NCI-H2196 treated with DMSO at 0.1 percent for 48 hours (cell line): ENCODE results near the gene GPR37.

Experiments used
- DNase-seq: peaks from one replicate; lab custom pipeline; 2025; ENCODE audit not compliant: unreplicated experiment; lab: John Stamatoyannopoulos, UW

GPR37 gene

GRCh38 chr7:124765401-124766352, at the start of gene GPR37:
Gene GPR37 (minus strand): TSS chr7:124765792. CDS start chr7:124764976, 816 bp downstream.
- DNase-seq = peak; percentile 50

GRCh38 chr7:124813994-124814798, 48.6 kb upstream of the GPR37 start:
- DNase-seq = no peak

- no peak for DNase-seq
Measured at GRCh38 chr7:124812764-124813163, 47.2 kb upstream of the GPR37 start.

GRCh38 chr7:124811341-124811740, 45.7 kb upstream of the GPR37 start:
- DNase-seq = no peak

GRCh38 chr7:124810605-124811004, 45.0 kb upstream of the GPR37 start:
- no peak for DNase-seq

- no peak for DNase-seq
Measured at GRCh38 chr7:124808206-124808605, 42.6 kb upstream of the GPR37 start.

GRCh38 chr7:124801330-124801895, 35.8 kb upstream of the GPR37 start:
- no peak for DNase-seq

GRCh38 chr7:124800386-124800785, 34.8 kb upstream of the GPR37 start:
- DNase-seq = no peak

- DNase-seq = no peak
Measured at GRCh38 chr7:124799448-124799847, 33.9 kb upstream of the GPR37 start.

- no peak for DNase-seq
Measured at GRCh38 chr7:124796771-124797170, 31.2 kb upstream of the GPR37 start.

- DNase-seq = no peak
Measured at GRCh38 chr7:124792696-124793095, 27.1 kb upstream of the GPR37 start.

- no peak for DNase-seq
Measured at GRCh38 chr7:124792002-124792401, 26.4 kb upstream of the GPR37 start.

- DNase-seq = no peak
Measured at GRCh38 chr7:124791426-124791825, 25.8 kb upstream of the GPR37 start.

- no peak for DNase-seq
Measured at GRCh38 chr7:124790645-124791044, 25.1 kb upstream of the GPR37 start.

GRCh38 chr7:124785994-124786393, 20.4 kb upstream of the GPR37 start:
- no peak for DNase-seq

GRCh38 chr7:124784879-124785818, 19.6 kb upstream of the GPR37 start:
- DNase-seq = peak; percentile 48

GRCh38 chr7:124783271-124783670, 17.7 kb upstream of the GPR37 start:
- no peak for DNase-seq

GRCh38 chr7:124781907-124782734, 16.5 kb upstream of the GPR37 start:
- no peak for DNase-seq

GRCh38 chr7:124781418-124781817, 15.8 kb upstream of the GPR37 start:
- DNase-seq = no peak

GRCh38 chr7:124780608-124781007, 15.0 kb upstream of the GPR37 start:
- DNase-seq = no peak
